SK-N-SH (cell line): ENCODE data around the gene RNF167. TPM values are rescaled to one million over a fixed set of nuclear protein-coding genes. Genes with fewer than 3 reads are reported as not detected.
"Not testable (repeated sequence)": the region's sequence is repeated elsewhere in the genome, so short reads cannot be mapped to it uniquely, and the experiment has no call there.

Experiments
- CTCF ChIA-PET: fragments of 300-600, 350-600 bp; formaldehyde crosslinking; extraction: SDS; loops from one replicate; lab custom pipeline; 2021; lab: Yijun Ruan, JAX
- POLR2A ChIA-PET: fragments of 350-600 bp; sonication (Branson Sonifier 250); formaldehyde crosslinking; extraction: SDS; loops from one replicate; lab custom pipeline; 2020; ENCODE audit warnings: antibody characterized with exemption, inconsistent platforms; lab: Yijun Ruan, JAX
- DNase-seq: peaks from one replicate; pipeline ENCODE4 v3.0.0; 2012
- H2AFZ ChIP-seq: fragments of 200-600 bp; sonication (generic); 2 replicates; pipeline ENCODE4 v1.8.1; 2016; ENCODE audit warnings: antibody characterized with exemption, mild to moderate bottlenecking, low read depth
- H3F3A ChIP-seq: fragments of 200-600 bp; sonication (generic); replicated peaks from 2 replicates; pipeline ENCODE3; 2016; ENCODE audit warnings: antibody characterized with exemption, mild to moderate bottlenecking; ENCODE audit not compliant: insufficient read depth
- H3K27ac ChIP-seq, 2 experiments: fragments of 200-500 bp in 1 of 2; fragments of 200-600 bp in 1 of 2; sonication (Bioruptor generic) in 1 of 2; sonication (generic), shearing (Covaris generic) in 1 of 2; 2 replicates each; pipeline versions ENCODE4 v1.5.1 to v1.6.1; 2014 to 2016; ENCODE audit warnings: low read depth in 2 of 2, inconsistent platforms in 1 of 2, low read length in 1 of 2, mild to moderate bottlenecking in 1 of 2, mixed read lengths in 1 of 2
- H3K27me3 ChIP-seq: fragments of 200-600 bp; sonication (generic), shearing (Covaris generic); 2 replicates; pipeline ENCODE4 v1.6.1; 2016; ENCODE audit warnings: mixed run types; ENCODE audit not compliant: insufficient read depth
- H3K36me3 ChIP-seq, 2 experiments: fragments of 200-500 bp in 1 of 2; fragments of 200-600 bp in 1 of 2; sonication (Bioruptor generic) in 1 of 2; sonication (generic) in 1 of 2; replicated peaks in 1 of 2; 2 replicates each; pipeline versions ENCODE3 to v1.5.1; 2014 to 2016; ENCODE audit warnings: low read length in 1 of 2, mild to moderate bottlenecking in 1 of 2; ENCODE audit not compliant: insufficient read depth in 2 of 2, control insufficient read depth in 1 of 2
- H3K4me1 ChIP-seq, 2 experiments: fragments of 200-500 bp in 1 of 2; fragments of 200-600 bp in 1 of 2; sonication (Bioruptor generic) in 1 of 2; sonication (generic), shearing (Covaris generic) in 1 of 2; 2 replicates each; pipeline versions ENCODE4 v1.5.1 to v1.6.1; 2014 to 2016; ENCODE audit warnings: low read depth in 1 of 2, low read length in 1 of 2, mixed run types in 1 of 2; ENCODE audit not compliant: insufficient read depth in 2 of 2, control insufficient read depth in 1 of 2
- H3K4me2 ChIP-seq: fragments of 200-600 bp; sonication (generic), shearing (Covaris generic); 2 replicates; pipeline ENCODE4 v1.6.1; 2017; ENCODE audit warnings: mixed run types
- H3K4me3 ChIP-seq, 2 experiments: fragments of 200-500 bp in 1 of 2; fragments of 200-600 bp in 1 of 2; sonication (Bioruptor generic) in 1 of 2; sonication (generic), shearing (Covaris generic) in 1 of 2; 2 replicates each; pipeline versions ENCODE4 v1.5.1 to v1.8.1; 2014 to 2016; ENCODE audit warnings: low read depth in 2 of 2, inconsistent platforms in 1 of 2, low read length in 1 of 2, mild to moderate bottlenecking in 1 of 2, mixed read lengths in 1 of 2, moderate library complexity in 1 of 2
- H3K79me2 ChIP-seq: fragments of 200-600 bp; sonication (generic); 2 replicates; pipeline ENCODE4 v1.8.1; 2017; ENCODE audit warnings: mild to moderate bottlenecking; ENCODE audit not compliant: insufficient read depth
- H3K9ac ChIP-seq: fragments of 200-600 bp; sonication (generic); 2 replicates; pipeline ENCODE4 v1.6.1; 2017; ENCODE audit warnings: mixed run types
- H3K9me2 ChIP-seq: fragments of 200-600 bp; sonication (generic); 2 replicates; pipeline ENCODE4 v1.6.1; 2017; ENCODE audit warnings: mixed run types
- H3K9me3 ChIP-seq: fragments of 200-600 bp; sonication (generic); 2 replicates; pipeline ENCODE4 v1.6.1; 2017; ENCODE audit warnings: mixed run types, mild to moderate bottlenecking, moderate library complexity
- H4K20me1 ChIP-seq: fragments of 200-600 bp; sonication (generic); 2 replicates; pipeline ENCODE4 v1.6.1; 2017; ENCODE audit warnings: mild to moderate bottlenecking, mixed run types; ENCODE audit not compliant: insufficient read depth
- CTCF ChIP-seq: fragments of 200-600 bp; sonication (generic); IDR thresholded peaks from 2 replicates; pipeline ENCODE4 v1.6.1; 2017; ENCODE audit warnings: antibody characterized with exemption, mild to moderate bottlenecking, moderate library complexity
- GATA2 ChIP-seq: sonication (generic); formaldehyde crosslinking; IDR thresholded peaks from 2 replicates; pipeline ENCODE4 v1.5.0; 2020; ENCODE audit warnings: mild to moderate bottlenecking, missing genetic modification reagents
- MEF2A ChIP-seq: IDR thresholded peaks from 2 replicates; pipeline ENCODE4 v1.4.0; 2012; ENCODE audit warnings: low read depth, borderline replicate concordance
- SMC3 ChIP-seq: IDR thresholded peaks from 2 replicates; pipeline ENCODE4 v1.6.1; 2012; ENCODE audit warnings: low read depth, low read length, improper control_type of control experiment
- USF2 ChIP-seq: fragments of 150-350 bp; IDR thresholded peaks from 2 replicates; pipeline ENCODE4 v1.6.1; 2017; ENCODE audit warnings: antibody characterized with exemption, low read length, low read depth, borderline replicate concordance
- WGBS: methylation state at CpG from one replicate; pipeline ENCODE4 v1.1.6; 2017; ENCODE audit warnings: low lambda C conversion rate; 5-methylcytosine and 5-hydroxymethylcytosine counted together
- polyA plus RNA-seq, 3 experiments: library from polyadenylated mRNA; depleted of rRNA; stranded (reverse); fragments of >200 nt; gene quantifications; 2 replicates each; pipeline ENCODE4 v1.2.3, GENCODE V29; 2012

The RNF167 gene
- polyA plus RNA-seq, 1 of the 3 experiments (the other 2 are of a cell fraction): 115 TPM

GRCh38 chr17:4913994-4914393, 26.1 kb upstream of the RNF167 start (continued):
- TF ChIP-seq CTCF (no peak), SMC3 (no peak), USF2 (no peak)

GRCh38 chr17:4914551-4914950, 25.5 kb upstream of the RNF167 start:
- H3K9me3 ChIP-seq, H3K4me1 ChIP-seq, H3K4me3 ChIP-seq, H3K9ac ChIP-seq, H4K20me1 ChIP-seq, H3K27ac ChIP-seq, H3K27me3 ChIP-seq, H3K4me2 ChIP-seq, H2AFZ ChIP-seq, H3F3A ChIP-seq, POLR2A ChIA-PET, H3K79me2 ChIP-seq, DNase-seq, H3K36me3 ChIP-seq, H3K9me2 ChIP-seq: not testable (repeated sequence)
- CTCF ChIA-PET: interaction anchor here (3.2 kb wide), 1 partner anchor 11 kb away, joined by 10 read pairs; the partner anchor contains the start of gene CHRNE
- 71% methylated on average over 4 of the region's 4 CpGs for WGBS

GRCh38 chr17:4919511-4920047, 20.5 kb upstream of the RNF167 start:
- H3K4me3 ChIP-seq: no peak overlapping the region
- no peaks in the 10 kb centered on the region for H4K20me1 ChIP-seq
- TF ChIP-seq MEF2A (no peak), GATA2 (CRISPR knock-in tag) (0 out of 2 replicates have a peak, but pooled peaks have one; percentile 8)
- ChIA-PET POLR2A (interaction anchor here (0.7 to 1.2 kb wide), 2 partner anchors 11 to 136 kb away, joined by 3 read pairs; no protein-coding TSS in a partner anchor), CTCF (interaction anchor here (0.8 to 2.8 kb wide), 6 partner anchors 10 to 188 kb away, joined by 3 to 12 read pairs (median 6); partner anchors contain the start of genes CAMTA2 and GLTPD2)
- no peak overlapping the region for H3K9ac ChIP-seq
- no peak for DNase-seq
- H3K79me2 ChIP-seq: no peaks in the 10 kb centered on the region
- H3K4me2 ChIP-seq: no peak overlapping the region
- H3K27me3 ChIP-seq: no peaks in the 10 kb centered on the region
- H2AFZ ChIP-seq: no peak overlapping the region
- H3K9me2 ChIP-seq: no peaks in the 10 kb centered on the region
- no peaks in the 10 kb centered on the region for H3K9me3 ChIP-seq
- H3K36me3 ChIP-seq: no peaks in the 10 kb centered on the region
- no peak overlapping the region for H3K27ac ChIP-seq
- 56% methylated on average over 8 of the region's 8 CpGs for WGBS
- H3F3A ChIP-seq: no peaks in the 10 kb centered on the region
- no peaks in the 10 kb centered on the region; a peak in 1 of 4 replicates for H3K4me1 ChIP-seq
